H1 (cell line): Measurements from ENCODE around the gene ZNF831. TPM values are rescaled to one million over a fixed set of nuclear protein-coding genes. Genes with fewer than 3 reads are reported as not detected.
A peak's percentile ranks its signal among the peaks of the same experiment; 100 is the strongest.

Experiments
- CTCF ChIA-PET: fragments of 300-600 bp; sonication (Branson Sonifier 250); formaldehyde crosslinking; loops from one replicate; lab custom pipeline; 2021; ENCODE audit not compliant: partially characterized antibody; lab: Charles Lee
- POLR2A ChIA-PET: fragments of 300-600 bp; sonication (Branson Sonifier 250); formaldehyde crosslinking; loops from one replicate; lab custom pipeline; 2021; ENCODE audit warnings: inconsistent platforms; ENCODE audit not compliant: partially characterized antibody; lab: Charles Lee
- DNase-seq, 2 experiments: peaks; one replicate each; pipeline versions ENCODE4 v3.0.0 to v3.0.0-alpha.2; 2010 to 2022; ENCODE audit warnings: low spot score in 2 of 2, low read depth in 1 of 2, mixed read lengths in 1 of 2
- FAIRE-seq: peaks from 2 replicates; lab custom pipeline; 2011; peaks lifted over from hg19 to GRCh38; lab: Jason Lieb, UNC
- H2AFZ ChIP-seq: 2 replicates; pipeline ENCODE4 v1.8.1; 2012; ENCODE audit warnings: low read length, inconsistent platforms
- H2AK5ac ChIP-seq: 2 replicates; pipeline ENCODE4 v1.6.1; 2013; ENCODE audit warnings: low read depth, low read length
- H2BK120ac ChIP-seq: replicated peaks from 2 replicates; pipeline ENCODE3; 2013; ENCODE audit warnings: low read depth, low read length, inconsistent platforms
- H2BK12ac ChIP-seq: 2 replicates; pipeline ENCODE4 v1.6.1; 2013; ENCODE audit warnings: low read depth, low read length
- H2BK15ac ChIP-seq: 2 replicates; pipeline ENCODE4 v1.6.1; 2013; ENCODE audit warnings: low read length
- H2BK20ac ChIP-seq: 2 replicates; pipeline ENCODE4 v1.6.1; 2013; ENCODE audit warnings: low read length
- H2BK5ac ChIP-seq: 2 replicates; pipeline ENCODE4 v1.6.1; 2013; ENCODE audit warnings: low read depth, low read length
- H3K14ac ChIP-seq: 2 replicates; pipeline ENCODE4 v1.6.1; 2013; ENCODE audit warnings: inconsistent platforms; ENCODE audit not compliant: insufficient read length
- H3K18ac ChIP-seq: 2 replicates; pipeline ENCODE4 v1.6.1; 2013; ENCODE audit warnings: low read length; ENCODE audit errors: extremely low read depth
- H3K23ac ChIP-seq: 2 replicates; pipeline ENCODE4 v1.6.1; 2013; ENCODE audit warnings: inconsistent platforms; ENCODE audit not compliant: insufficient read length
- H3K23me2 ChIP-seq: 2 replicates; pipeline ENCODE4 v1.6.1; 2013; ENCODE audit warnings: low read depth, low read length
- H3K27ac ChIP-seq: 2 replicates; pipeline ENCODE4 v1.6.1; 2011; ENCODE audit warnings: low read depth, low read length, inconsistent platforms
- H3K27me3 ChIP-seq, 4 experiments: replicated peaks in 1 of 4; 1 replicate in 1 of 4; 2 replicates in 3 of 4; pipeline versions ENCODE4 v1.6.1 to v1.8.1; 2011 to 2013; ENCODE audit warnings: low read length in 3 of 4, mild to moderate bottlenecking in 3 of 4, inconsistent platforms in 2 of 4, mixed read lengths in 2 of 4, moderate library complexity in 1 of 4; ENCODE audit not compliant: control insufficient read depth in 3 of 4, insufficient read depth in 3 of 4; ENCODE audit errors: extremely low read depth in 1 of 4
- H3K36me3 ChIP-seq, 4 experiments: 2 replicates each; pipeline versions ENCODE4 v1.6.1 to v1.8.1; 2011 to 2013; ENCODE audit warnings: mild to moderate bottlenecking in 4 of 4, low read length in 3 of 4, moderate library complexity in 2 of 4, control low read depth in 1 of 4, inconsistent platforms in 1 of 4; ENCODE audit not compliant: insufficient read depth in 4 of 4, control insufficient read depth in 2 of 4
- H3K4ac ChIP-seq: replicated peaks from 2 replicates; pipeline ENCODE3; 2013; ENCODE audit warnings: low read length, low read depth, mixed read lengths, inconsistent platforms; ENCODE audit not compliant: insufficient read length
- H3K4me1 ChIP-seq, 4 experiments: replicated peaks in 1 of 4; 1 replicate in 1 of 4; 2 replicates in 3 of 4; pipeline versions ENCODE4 v1.6.1 to v1.8.1; 2011 to 2013; ENCODE audit warnings: low read length in 3 of 4, inconsistent platforms in 2 of 4, mixed read lengths in 1 of 4; ENCODE audit not compliant: insufficient read depth in 4 of 4, control insufficient read depth in 3 of 4
- H3K4me2 ChIP-seq, 2 experiments: 2 replicates each; pipeline versions ENCODE4 v1.6.1 to v1.8.1; 2011 to 2013; ENCODE audit warnings: low read depth in 2 of 2, low read length in 2 of 2, control low read depth in 1 of 2, inconsistent platforms in 1 of 2, mild to moderate bottlenecking in 1 of 2; ENCODE audit not compliant: insufficient read depth in 1 of 2
- H3K4me3 ChIP-seq, 4 experiments: fragments of 200-600, 300-600 bp in 1 of 4; sonication (generic), shearing (Covaris generic), sonication (Bioruptor Twin) in 1 of 4; 2 replicates each; pipeline versions ENCODE4 v1.5.1 to v1.8.1; 2011 to 2016; ENCODE audit warnings: low read length in 4 of 4, low read depth in 3 of 4, control low read depth in 2 of 4, inconsistent platforms in 2 of 4, mild to moderate bottlenecking in 2 of 4, mixed read lengths in 1 of 4, moderate library complexity in 1 of 4; ENCODE audit not compliant: insufficient read depth in 2 of 4; ENCODE audit errors: extremely low read depth in 1 of 4
- H3K56ac ChIP-seq: replicated peaks from 2 replicates; pipeline ENCODE3; 2013; ENCODE audit warnings: low read depth, mild to moderate bottlenecking, mixed read lengths, low read length, inconsistent platforms; ENCODE audit not compliant: insufficient read length
- H3K79me1 ChIP-seq: 2 replicates; pipeline ENCODE4 v1.6.1; 2013; ENCODE audit warnings: low read depth, low read length, control low read depth
- H3K79me2 ChIP-seq, 2 experiments: 2 replicates each; pipeline versions ENCODE4 v1.6.1 to v1.8.1; 2012 to 2013; ENCODE audit warnings: low read length in 2 of 2, mild to moderate bottlenecking in 2 of 2, inconsistent platforms in 1 of 2; ENCODE audit not compliant: insufficient read depth in 2 of 2, control insufficient read depth in 1 of 2
- H3K9ac ChIP-seq, 4 experiments: replicated peaks in 1 of 4; 1 replicate in 1 of 4; 2 replicates in 3 of 4; pipeline versions ENCODE4 v1.6.1 to v1.8.1; 2011 to 2013; ENCODE audit warnings: low read depth in 3 of 4, low read length in 3 of 4, control low read depth in 2 of 4, mild to moderate bottlenecking in 2 of 4, moderate library complexity in 2 of 4, inconsistent platforms in 1 of 4; ENCODE audit errors: extremely low read depth in 1 of 4
- H3K9me3 ChIP-seq, 2 experiments: 2 replicates each; pipeline versions ENCODE4 v1.6.1 to v1.8.1; 2012 to 2013; ENCODE audit warnings: mild to moderate bottlenecking in 2 of 2, moderate library complexity in 2 of 2, control low read depth in 1 of 2, inconsistent platforms in 1 of 2, low read depth in 1 of 2, low read length in 1 of 2, mixed read lengths in 1 of 2; ENCODE audit not compliant: insufficient read depth in 2 of 2
- H4K20me1 ChIP-seq, 2 experiments: replicated peaks in 1 of 2; 2 replicates each; pipeline versions ENCODE3 to v1.8.1; 2011 to 2013; ENCODE audit warnings: inconsistent platforms in 2 of 2, low read length in 2 of 2, mild to moderate bottlenecking in 1 of 2; ENCODE audit not compliant: insufficient read depth in 2 of 2, control insufficient read depth in 1 of 2
- H4K5ac ChIP-seq: 2 replicates; pipeline ENCODE4 v1.6.1; 2013; ENCODE audit warnings: low read length, low read depth, mixed read lengths, inconsistent platforms; ENCODE audit not compliant: insufficient read length
- H4K8ac ChIP-seq: 2 replicates; pipeline ENCODE4 v1.8.0; 2013; ENCODE audit warnings: mild to moderate bottlenecking, moderate library complexity, low read length, inconsistent platforms; ENCODE audit not compliant: insufficient read depth; ENCODE audit errors: extremely low read depth
- H4K91ac ChIP-seq: replicated peaks from 2 replicates; pipeline ENCODE3; 2013; ENCODE audit warnings: low read length, mixed read lengths, inconsistent platforms; ENCODE audit not compliant: insufficient read length
- CTBP2 ChIP-seq: IDR thresholded peaks from 2 replicates; pipeline ENCODE4 v1.7.0; 2011; ENCODE audit warnings: borderline replicate concordance, mild to moderate bottlenecking, moderate library complexity, mixed read lengths, low read length; ENCODE audit not compliant: insufficient read depth, insufficient read length
- GABPA ChIP-seq: IDR thresholded peaks from 2 replicates; pipeline ENCODE4 v1.6.1; 2011; ENCODE audit warnings: mild to moderate bottlenecking, low read length, moderate library complexity, borderline replicate concordance; ENCODE audit not compliant: insufficient read depth
- HDAC2 ChIP-seq, 2 experiments: fragments of 300-600 bp in 1 of 2; sonication (generic) in 1 of 2; IDR thresholded peaks; 2 replicates each; pipeline ENCODE4 v1.6.1; 2011 to 2012; ENCODE audit warnings: low read depth in 2 of 2, low read length in 2 of 2, mild to moderate bottlenecking in 2 of 2, moderate library complexity in 2 of 2, borderline replicate concordance in 1 of 2, inconsistent platforms in 1 of 2
- NANOG ChIP-seq: IDR thresholded peaks from 2 replicates; pipeline ENCODE4 v1.6.1; 2011; ENCODE audit warnings: low read length, low read depth, mild to moderate bottlenecking, inconsistent platforms; ENCODE audit not compliant: insufficient read depth, poor library complexity, severe bottlenecking
- POLR2A ChIP-seq, 2 experiments: IDR thresholded peaks; 1 replicate in 1 of 2; 2 replicates in 1 of 2; pipeline ENCODE4 v1.6.1; 2011; ENCODE audit warnings: low read depth in 2 of 2, low read length in 2 of 2, mild to moderate bottlenecking in 2 of 2; ENCODE audit errors: control extremely low read depth in 1 of 2
- RBBP5 ChIP-seq: IDR thresholded peaks from 2 replicates; pipeline ENCODE4 v1.7.1; 2012; ENCODE audit warnings: low read depth, mild to moderate bottlenecking, inconsistent platforms, low read length, moderate library complexity, borderline replicate concordance
- SRF ChIP-seq: IDR thresholded peaks from 2 replicates; pipeline ENCODE4 v1.6.1; 2011; ENCODE audit warnings: mild to moderate bottlenecking, low read depth, low read length, moderate library complexity
- SUZ12 ChIP-seq: fragments of 200-600 bp; sonication (generic); IDR thresholded peaks from 2 replicates; pipeline ENCODE4 v1.6.1; 2012; ENCODE audit warnings: mild to moderate bottlenecking, inconsistent platforms, low read length, moderate library complexity, mixed read lengths
- YY1 ChIP-seq: IDR thresholded peaks from 2 replicates; pipeline ENCODE4 v1.6.1; 2011; ENCODE audit warnings: low read depth, mild to moderate bottlenecking, low read length
- whole genome bisulfite sequencing, 2 experiments: shearing (Covaris generic) in 1 of 2; methylation state at CpG; one replicate each; pipeline versions ENCODE4 v1.1.6 to v1.1.7; 2013 to 2015; ENCODE audit warnings: low lambda C conversion rate in 2 of 2, mixed read lengths in 2 of 2, inconsistent platforms in 1 of 2, low coverage in 1 of 2, missing lambda C conversion rate in 1 of 2; ENCODE audit not compliant: insufficient replicate concordance in 2 of 2, insufficient coverage in 1 of 2, insufficient read length in 1 of 2; ENCODE audit errors: extremely low coverage in 1 of 2, missing lambda C conversion rate in 1 of 2; 5-methylcytosine and 5-hydroxymethylcytosine counted together
- polyA plus RNA-seq, 7 experiments: library from polyadenylated mRNA; depleted of rRNA in 3 of 7; stranded (reverse) in 5 of 7; unstranded in 2 of 7; fragments of >200 nt in 5 of 7; fragments of 200-250 nt in 2 of 7; gene quantifications; 1 replicate in 5 of 7; 2 replicates in 1 of 7; 4 replicates in 1 of 7; pipeline versions ENCODE4 v1.2.1 to v1.2.3, GENCODE V29; 2011 to 2013; ENCODE audit warnings: missing spikeins in 2 of 7, mixed read lengths in 2 of 7
- total RNA-seq: library from RNA; stranded (reverse); fragmentation: NEBNext Ultra II Directional; extraction: Animal tissue kit (Norgen Biotek cat#: 25700); gene quantifications from 2 replicates; pipeline ENCODE4 v1.2.1, GENCODE V29; 2021
- TF ChIP-seq, protein P1 (sequence below): IDR thresholded peaks from 2 replicates; pipeline ENCODE4 v1.6.1; 2012; ENCODE audit warnings: inconsistent platforms

The ZNF831 gene
- total and polyA plus RNA-seq, 2 of the 8 experiments (the other 6 are each of a cell fraction or from before 2014, with no cell fraction given), result not detected

DNA sequence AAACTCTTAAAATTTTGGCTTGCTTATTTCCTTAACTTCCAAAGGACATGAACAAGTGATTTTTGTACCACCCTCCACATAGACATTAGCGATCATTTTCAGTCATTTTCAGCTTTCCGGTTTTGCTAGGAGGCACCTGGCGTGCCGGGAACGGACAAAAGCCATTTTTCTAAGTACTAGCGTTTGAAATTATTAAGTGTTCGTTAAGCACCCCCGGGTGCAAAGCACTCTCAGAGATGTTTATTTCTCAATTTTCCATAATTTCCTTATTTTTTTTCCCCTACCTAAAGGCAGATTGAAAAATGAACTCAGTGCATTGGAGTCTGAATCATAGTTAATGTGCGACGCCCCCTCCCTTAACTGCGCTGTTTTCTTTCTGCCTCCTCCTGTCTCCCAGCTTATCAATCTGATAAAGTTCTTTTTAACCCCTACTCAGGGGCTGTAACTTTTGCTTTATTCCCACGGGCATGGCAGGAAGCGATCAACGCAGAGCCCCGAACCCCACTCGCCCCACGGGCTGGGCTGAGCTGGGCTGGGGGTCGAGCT lies 58.2 kb downstream of the ZNF831 start:
- Histone ChIP-seq H3K9me3 (no peaks in the 10 kb centered on the region), H2BK5ac (no peak overlapping the region), H4K20me1 (no peaks in the 10 kb centered on the region), H3K4me1 (peaks cover 2 to 6% (median 4%) of the 10 kb centered on the region in 4 experiments), H4K8ac (0 out of 2 replicates have a peak overlapping the region, but pooled peaks have one; percentile 45), H4K91ac (no peak overlapping the region), H3K14ac (no peak overlapping the region), H3K4me2 (peak overlapping the region; percentile 71 to 92), H3K4me3 (peak overlapping the region in 3 of 4 experiments; percentile 19 to 70 (median 23); a peak in 5 of 8 replicates), H2BK12ac (0 out of 2 replicates have a peak overlapping the region, but pooled peaks have one; percentile 17), H3K27me3 (peaks cover 3 to 22% (median 20%) of the 10 kb centered on the region in 4 experiments), H4K5ac (no peak overlapping the region), H3K79me2 (no peaks in the 10 kb centered on the region), H2AK5ac (no peak overlapping the region), H3K36me3 (no peaks in the 10 kb centered on the region), H2AFZ (no peak overlapping the region), H3K56ac (no peak overlapping the region)
- 60% methylated on average over 18 of the region's 18 CpGs; no CpG with 5 or more reads in 1 of the 2 experiments for WGBS, 2 experiments
- FAIRE-seq, result no peak
- DNase-seq, result no peak
- POLR2A ChIA-PET, result interaction anchor here (0.7 to 1.1 kb wide), 2 partner anchors 128 to 332 kb away, joined by 3 read pairs; no protein-coding TSS in a partner anchor
- CTCF ChIA-PET, result interaction anchor here (0.6 to 5.0 kb wide), 42 partner anchors 10 to 740 kb away, joined by 3 to 41 read pairs (median 4); partner anchors contain the start of gene GNAS
- TF ChIP-seq YY1 (no peak), SRF (no peak), NANOG (no peak), HDAC2 (IDR thresholded peaks at IDR 0.05; ENCODE audit: borderline replicate concordance in 1 of 2, low read depth in 2 of 2, low read length in 2 of 2) (no peak), CTBP2 (no peak), SUZ12 (no peak), POLR2A (IDR thresholded peaks at IDR 0.05; ENCODE audit: control extremely low read depth in 1 of 2, low read depth in 2 of 2, low read length in 2 of 2) (no peak), RBBP5 (no peak), GABPA (no peak)
- TF ChIP-seq, protein P1, sequence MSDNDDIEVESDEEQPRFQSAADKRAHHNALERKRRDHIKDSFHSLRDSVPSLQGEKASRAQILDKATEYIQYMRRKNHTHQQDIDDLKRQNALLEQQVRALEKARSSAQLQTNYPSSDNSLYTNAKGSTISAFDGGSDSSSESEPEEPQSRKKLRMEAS, result no peak
- TF ChIP-seq, all 59 proteins: peak for 0
- no peak overlapping the region for H2BK20ac ChIP-seq
- H3K27ac ChIP-seq, result no peak overlapping the region
- H2BK120ac ChIP-seq, result no peak overlapping the region
- peaks cover 8% of the 10 kb centered on the region; the same call in 1 of the 2 replicates for H3K23me2 ChIP-seq
- H2BK15ac ChIP-seq, result no peak overlapping the region
- H3K18ac ChIP-seq, result no peak overlapping the region
- no peak overlapping the region for H3K9ac ChIP-seq
- no peak overlapping the region for H3K4ac ChIP-seq
- no peak overlapping the region for H3K23ac ChIP-seq
- H3K79me1 ChIP-seq, result no peaks in the 10 kb centered on the region
